ENCODE measurements around the gene ACSM6.

GRCh38 chr10:95237376-95238170 is 43.5 kb downstream of the ACSM6 start:
- TF ChIP-seq SAP30 (IDR thresholded peaks at IDR 0.05; ENCODE audit: insufficient read depth, insufficient replicate concordance, low read length): no peak
- TF ChIP-seq CBX5 (IDR thresholded peaks at IDR 0.05; ENCODE audit: low read depth, low read length): no peak
- no peak for TF ChIP-seq CTCF (IDR thresholded peaks at IDR 0.05; ENCODE audit: control extremely low read depth in 1 of 3, insufficient read depth in 1 of 3, low read depth in 1 of 3, low read length in 3 of 3)
- no peak for TF ChIP-seq RBBP5 (IDR thresholded peaks at IDR 0.05; ENCODE audit: borderline replicate concordance, low read depth, low read length)
- no peak for TF ChIP-seq BACH1 (IDR thresholded peaks at IDR 0.05; ENCODE audit: low read length)
- no peak for TF ChIP-seq GABPA (IDR thresholded peaks at IDR 0.05; ENCODE audit: borderline replicate concordance, insufficient read depth, low read length)
- TF ChIP-seq ZNF274 (IDR thresholded peaks at IDR 0.05; ENCODE audit: borderline replicate concordance, extremely low read depth, low read length): no peak
- no peak for TF ChIP-seq CHD1 (IDR thresholded peaks at IDR 0.05; ENCODE audit: low read depth, low read length)
- TF ChIP-seq CEBPB (IDR thresholded peaks at IDR 0.05; ENCODE audit: low read depth, low read length): no peak
- TF ChIP-seq MAX (IDR thresholded peaks at IDR 0.05): no peak
- no peak for TF ChIP-seq YY1 (IDR thresholded peaks at IDR 0.05; ENCODE audit: low read depth, low read length)
- TF ChIP-seq JUN (IDR thresholded peaks at IDR 0.05; ENCODE audit: low read depth, low read length): no peak

Measured in H1 (cell line).